Endodermal cell (in vitro differentiated cells): ENCODE results near the gene KCNJ10. TPM values are rescaled to one million over a fixed set of nuclear protein-coding genes. Genes with fewer than 3 reads are reported as not detected.

ENCODE experiments used
- DNase-seq: peaks from one replicate; pipeline ENCODE4 v3.0.0-alpha.2; 2017
- H3K27ac ChIP-seq: 2 replicates; pipeline ENCODE4 v1.5.1; 2013; ENCODE audit warnings: mild to moderate bottlenecking, low read depth, low read length, moderate library complexity
- H3K27me3 ChIP-seq: 2 replicates; pipeline ENCODE4 v1.6.1; 2013; ENCODE audit warnings: mild to moderate bottlenecking, low read length, moderate library complexity; ENCODE audit not compliant: insufficient read depth, control insufficient read depth, poor library complexity, severe bottlenecking
- H3K36me3 ChIP-seq: 2 replicates; pipeline ENCODE4 v1.7.0; 2013; ENCODE audit warnings: mild to moderate bottlenecking, low read length, moderate library complexity; ENCODE audit not compliant: control insufficient read depth, insufficient read depth
- H3K4me1 ChIP-seq: one replicate; pipeline ENCODE4 v1.7.0; 2013; ENCODE audit warnings: low read length; ENCODE audit not compliant: control insufficient read depth, insufficient read depth
- H3K4me3 ChIP-seq: 2 replicates; pipeline ENCODE4 v1.5.1; 2013; ENCODE audit warnings: mild to moderate bottlenecking, low read length, moderate library complexity
- H3K9ac ChIP-seq: 2 replicates; pipeline ENCODE4 v1.6.1; 2013; ENCODE audit warnings: mild to moderate bottlenecking, low read length, moderate library complexity; ENCODE audit not compliant: poor library complexity, severe bottlenecking; ENCODE audit errors: extremely low read depth
- H3K9me3 ChIP-seq: 2 replicates; pipeline ENCODE4 v1.6.1; 2013; ENCODE audit warnings: mild to moderate bottlenecking, low read length, moderate library complexity; ENCODE audit not compliant: control insufficient read depth
- H3K27ac Mint-ChIP-seq: 2 replicates; pipeline ENCODE4 v1.8.0; 2020; ENCODE audit warnings: mixed read lengths
- H3K27me3 Mint-ChIP-seq: 2 replicates; pipeline ENCODE4 v1.8.0; 2021; ENCODE audit warnings: mild to moderate bottlenecking, mixed read lengths; ENCODE audit not compliant: insufficient read depth
- H3K36me3 Mint-ChIP-seq: 2 replicates; pipeline ENCODE4 v1.8.0; 2020; ENCODE audit warnings: low read depth, mixed read lengths
- H3K4me1 Mint-ChIP-seq: 2 replicates; pipeline ENCODE4 v1.8.0; 2020; ENCODE audit warnings: mixed read lengths
- H3K4me3 Mint-ChIP-seq: 2 replicates; pipeline ENCODE4 v1.8.0; 2020; ENCODE audit warnings: mild to moderate bottlenecking, moderate library complexity, mixed read lengths
- H3K9me3 Mint-ChIP-seq: 2 replicates; pipeline ENCODE4 v1.8.0; 2020; ENCODE audit warnings: mild to moderate bottlenecking, mixed read lengths
- WGBS, 2 experiments: methylation state at CpG; one replicate each; pipeline versions ENCODE4 v1.1.5 to v1.1.7; 2013; ENCODE audit warnings: missing lambda C conversion rate in 2 of 2, mixed read lengths in 1 of 2; ENCODE audit not compliant: insufficient coverage in 1 of 2, insufficient read length in 1 of 2; 5-methylcytosine and 5-hydroxymethylcytosine counted together
- total RNA-seq, 2 donors: library from RNA; stranded (reverse); fragmentation: NEBNext Ultra II Directional in 1 of 2; extraction: Animal tissue kit (Norgen Biotek cat#: 25700) in 1 of 2; gene quantifications; 2 replicates in 1 of 2; 3 replicates in 1 of 2; pipeline ENCODE4 v1.2.1, GENCODE V29; 2021
- TF ChIP-seq, protein P1 (sequence below): fragments of 200-600 bp; sonication (generic); conservative IDR thresholded peaks from 2 replicates; pipeline ENCODE4 v1.5.0; 2021; ENCODE audit warnings: antibody characterized with exemption, mild to moderate bottlenecking

KCNJ10 gene
- total RNA-seq, 2 donors from 2014 or later, result 0.26 TPM; not detected in 1

DNA sequence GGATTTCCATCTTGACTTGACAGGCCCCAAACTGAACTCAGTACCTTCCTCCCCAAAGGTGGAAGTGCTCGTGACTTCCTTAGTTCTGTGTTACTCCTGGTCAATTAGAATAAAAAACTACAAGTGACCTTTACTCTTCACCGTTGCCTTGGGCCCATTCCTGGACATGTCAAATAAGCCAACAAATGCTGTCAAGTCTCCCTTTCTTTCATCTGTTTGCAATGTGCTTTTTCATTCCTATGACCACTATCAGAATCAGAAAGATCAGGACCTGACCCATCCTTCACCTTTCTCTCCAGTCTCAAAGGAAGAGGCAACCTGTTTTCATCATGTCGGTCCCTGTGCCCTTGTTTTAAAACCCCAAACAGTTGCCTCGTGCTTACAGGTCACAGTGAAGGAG, 4.9 kb upstream of the KCNJ10 start:
- Mint-ChIP-seq H3K27ac (no peak overlapping the region), H3K4me1 (peaks cover 4% of the 10 kb centered on the region), H3K4me3 (no peak overlapping the region), H3K36me3 (no peaks in the 10 kb centered on the region), H3K9me3 (no peaks in the 10 kb centered on the region), H3K27me3 (peaks cover 76% of the 10 kb centered on the region)
- TF ChIP-seq, protein P1, sequence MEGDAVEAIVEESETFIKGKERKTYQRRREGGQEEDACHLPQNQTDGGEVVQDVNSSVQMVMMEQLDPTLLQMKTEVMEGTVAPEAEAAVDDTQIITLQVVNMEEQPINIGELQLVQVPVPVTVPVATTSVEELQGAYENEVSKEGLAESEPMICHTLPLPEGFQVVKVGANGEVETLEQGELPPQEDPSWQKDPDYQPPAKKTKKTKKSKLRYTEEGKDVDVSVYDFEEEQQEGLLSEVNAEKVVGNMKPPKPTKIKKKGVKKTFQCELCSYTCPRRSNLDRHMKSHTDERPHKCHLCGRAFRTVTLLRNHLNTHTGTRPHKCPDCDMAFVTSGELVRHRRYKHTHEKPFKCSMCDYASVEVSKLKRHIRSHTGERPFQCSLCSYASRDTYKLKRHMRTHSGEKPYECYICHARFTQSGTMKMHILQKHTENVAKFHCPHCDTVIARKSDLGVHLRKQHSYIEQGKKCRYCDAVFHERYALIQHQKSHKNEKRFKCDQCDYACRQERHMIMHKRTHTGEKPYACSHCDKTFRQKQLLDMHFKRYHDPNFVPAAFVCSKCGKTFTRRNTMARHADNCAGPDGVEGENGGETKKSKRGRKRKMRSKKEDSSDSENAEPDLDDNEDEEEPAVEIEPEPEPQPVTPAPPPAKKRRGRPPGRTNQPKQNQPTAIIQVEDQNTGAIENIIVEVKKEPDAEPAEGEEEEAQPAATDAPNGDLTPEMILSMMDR, result no peak
- no peak overlapping the region for H3K9ac ChIP-seq
- H3K4me1 ChIP-seq, result peaks cover 8% of the 10 kb centered on the region
- H3K27ac ChIP-seq, result no peak overlapping the region
- DNase-seq, result no peak
- 77 to 79% methylated on average over 4 of the region's 4 CpGs for WGBS, 2 experiments
- H3K27me3 ChIP-seq, result peaks cover 43% of the 10 kb centered on the region
- no peaks in the 10 kb centered on the region for H3K9me3 ChIP-seq
- H3K4me3 ChIP-seq, result no peak overlapping the region
- H3K36me3 ChIP-seq, result no peaks in the 10 kb centered on the region

DNA sequence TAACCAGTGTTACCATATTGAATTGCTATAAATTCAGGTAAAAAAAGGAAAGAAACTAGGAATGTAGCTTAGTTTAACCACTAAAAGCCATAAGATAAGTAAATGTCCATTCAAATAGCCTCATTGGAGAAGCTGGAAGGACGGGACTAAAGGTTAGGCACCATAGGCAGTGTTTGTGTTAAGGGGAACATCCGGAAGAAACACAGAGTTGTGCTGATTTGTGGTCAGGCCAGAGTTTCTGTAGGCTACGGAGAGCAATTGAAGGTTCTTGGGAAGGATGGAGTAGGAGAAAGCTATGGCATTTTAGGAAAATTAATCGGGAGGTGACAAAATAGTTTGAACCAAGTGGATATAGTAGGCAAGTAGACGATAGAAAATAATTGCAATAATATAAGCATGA, 1.3 kb upstream of the KCNJ10 start:
- H3K27me3 ChIP-seq, result peaks cover 50% of the 10 kb centered on the region
- 93% methylated on average over 5 of the region's 5 CpGs for WGBS, 2 experiments
- no peak overlapping the region for H3K4me3 Mint-ChIP-seq

DNA sequence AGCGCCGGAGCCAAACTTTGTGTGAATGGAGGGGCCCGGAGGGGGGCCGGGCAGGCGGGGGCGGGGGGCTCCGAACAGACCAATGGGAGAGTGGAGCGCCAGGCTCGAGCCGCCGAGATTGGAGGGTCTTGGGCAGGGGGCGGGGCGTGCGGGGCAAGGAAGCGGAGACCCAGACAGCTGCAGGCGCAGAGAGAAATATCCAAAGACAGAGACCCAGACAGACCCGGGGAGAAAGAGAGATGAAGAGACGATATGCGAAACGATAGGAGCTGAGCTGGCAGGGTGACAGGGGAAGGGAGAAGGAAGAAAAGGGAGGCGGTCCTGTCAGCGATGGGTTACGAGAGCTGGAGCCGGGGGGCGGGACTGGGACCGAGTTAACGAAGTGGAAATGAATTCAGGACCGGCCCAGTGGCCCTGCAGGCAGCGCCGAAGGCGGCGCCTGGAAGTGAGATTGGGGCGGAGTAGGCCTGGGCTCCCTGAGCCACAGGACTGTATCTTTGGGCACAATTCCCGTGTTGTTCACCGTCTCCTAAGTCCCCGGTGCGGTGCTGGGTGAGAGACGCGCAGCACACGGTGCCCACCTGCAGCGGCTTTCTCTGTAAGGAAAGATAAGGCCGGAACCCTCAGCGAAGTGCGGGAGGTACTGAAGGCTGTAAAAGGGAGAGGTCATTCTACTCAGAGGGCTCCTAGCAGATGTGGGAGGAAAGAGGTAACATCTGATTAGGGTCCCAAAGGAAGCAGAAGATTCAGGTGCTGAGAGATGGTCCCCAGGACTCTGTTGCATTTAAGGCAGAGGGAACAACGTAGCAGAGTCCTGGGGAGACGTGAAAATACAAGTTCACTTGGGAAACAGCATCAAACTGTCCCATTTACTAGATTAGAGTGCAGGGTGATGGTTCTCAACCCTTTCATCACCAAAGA, 543 bp upstream of the KCNJ10 start:
- H3K9me3 ChIP-seq, result no peaks in the 10 kb centered on the region
- no peaks in the 10 kb centered on the region for H3K36me3 ChIP-seq
- H3K4me1 ChIP-seq, result peaks cover 12% of the 10 kb centered on the region
- Mint-ChIP-seq H3K4me1 (peaks cover 20% of the 10 kb centered on the region), H3K27me3 (peaks cover 74% of the 10 kb centered on the region), H3K4me3 (peak overlapping the region; percentile 69), H3K36me3 (no peaks in the 10 kb centered on the region), H3K27ac (no peak overlapping the region), H3K9me3 (no peaks in the 10 kb centered on the region)
- peak overlapping the region; percentile 3 for H3K9ac ChIP-seq
- peak; percentile 97 for DNase-seq
- TF ChIP-seq, protein P1, result no peak
- no peak overlapping the region for H3K27ac ChIP-seq
- WGBS, 2 experiments, result 3 to 4% methylated on average over 21 to 46 of the region's 46 CpGs
- H3K27me3 ChIP-seq, result peaks cover 44% of the 10 kb centered on the region
- H3K4me3 ChIP-seq, result peak overlapping the region; percentile 79

More for the DNA sequence above, 1.3 kb upstream of the KCNJ10 start:
- peaks cover 75% of the 10 kb centered on the region for H3K27me3 Mint-ChIP-seq
- H3K9ac ChIP-seq, result no peak overlapping the region
- no peak for DNase-seq
- H3K9me3 Mint-ChIP-seq, result no peaks in the 10 kb centered on the region
- H3K36me3 Mint-ChIP-seq, result no peaks in the 10 kb centered on the region
- no peak overlapping the region for H3K27ac Mint-ChIP-seq
- TF ChIP-seq, protein P1, result no peak
- no peaks in the 10 kb centered on the region for H3K9me3 ChIP-seq
- no peak overlapping the region for H3K27ac ChIP-seq
- peak overlapping the region; percentile 79 for H3K4me3 ChIP-seq
- H3K36me3 ChIP-seq, result no peaks in the 10 kb centered on the region
- peaks cover 12% of the 10 kb centered on the region for H3K4me1 ChIP-seq
- H3K4me1 Mint-ChIP-seq, result peaks cover 20% of the 10 kb centered on the region
